NT2/D1 (cell line): ENCODE results near the gene TBC1D24.

Source experiments
- SUZ12 ChIP-seq: IDR thresholded peaks from 2 replicates; pipeline ENCODE4 v1.6.1; 2011; ENCODE audit not compliant: insufficient read length, insufficient read depth; ENCODE audit errors: extremely low read depth
- YY1 ChIP-seq: IDR thresholded peaks from 2 replicates; pipeline ENCODE4 v1.6.1; 2011; ENCODE audit not compliant: insufficient read length, insufficient read depth
- ZNF274 ChIP-seq: IDR thresholded peaks from 2 replicates; pipeline ENCODE4 v1.6.1; 2011; ENCODE audit warnings: mild to moderate bottlenecking, low read depth, low read length

DNA sequence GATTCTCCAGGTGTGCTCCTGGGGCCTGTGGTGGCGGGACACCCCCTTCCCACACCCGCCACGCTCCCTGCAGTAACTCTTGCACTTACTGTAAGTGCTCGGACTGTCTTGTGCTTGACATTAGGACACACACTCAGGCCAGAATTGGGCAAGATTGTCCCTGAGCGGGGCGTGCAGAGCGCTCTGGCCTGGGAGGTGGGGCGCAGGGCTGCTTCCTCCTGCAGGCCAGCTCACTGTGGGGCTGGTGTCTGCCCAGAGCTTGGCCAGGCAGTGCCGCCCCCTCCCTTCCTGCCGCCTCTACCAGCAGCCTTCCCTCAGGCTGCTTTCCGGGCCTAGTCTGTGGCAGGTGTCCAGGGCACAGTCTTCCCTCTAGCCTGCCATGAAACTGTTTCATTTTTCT, 32.7 kb downstream of the TBC1D24 start:
- TF ChIP-seq YY1 (no peak), ZNF274 (no peak), SUZ12 (no peak)
